Measurements from ENCODE around the gene ARHGEF17. TPM values are rescaled to one million over a fixed set of nuclear protein-coding genes. Genes with fewer than 3 reads are reported as not detected.

Gene ARHGEF17
- total and polyA plus RNA-seq, 2 experiments from 2014 or later, result 30.2 to 35.6 TPM

DNA sequence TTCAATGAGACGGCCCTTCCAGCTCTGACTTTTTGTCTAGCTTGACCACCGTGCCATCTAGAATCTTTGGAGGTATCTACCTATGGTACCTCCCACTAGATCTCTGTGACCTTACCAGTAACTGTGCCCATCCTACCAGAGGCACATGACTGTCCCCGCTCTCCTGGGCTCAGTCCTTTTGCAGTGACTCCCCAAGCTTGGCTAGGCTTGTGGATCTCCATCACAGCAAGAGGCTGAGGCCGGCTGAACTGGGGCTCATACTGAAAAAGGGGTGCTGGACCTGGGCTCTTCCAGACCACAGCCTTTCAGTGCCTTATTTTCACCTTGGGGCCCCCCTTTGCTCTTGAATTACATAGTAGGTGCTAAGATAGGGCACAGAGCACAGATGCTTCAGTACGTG is 95.5 kb downstream of the ARHGEF17 start:
- 94% methylated on average over 5 of the region's 5 CpGs for WGBS (ENCODE audit: low lambda C conversion rate, missing lambda C conversion rate)
- Histone ChIP-seq H2AFZ (no peak overlapping the region), H3K4me3 (no peak overlapping the region), H3K4me2 (no peak overlapping the region), H3K27ac (no peak overlapping the region), H4K20me1 (ENCODE audit: insufficient read depth, poor library complexity, severe bottlenecking) (no peaks in the 10 kb centered on the region), H3K36me3 (replicated peaks; ENCODE audit: insufficient read depth, low read depth) (no peaks in the 10 kb centered on the region), H3K9me2 (replicated peaks; ENCODE audit: insufficient read depth) (no peaks in the 10 kb centered on the region), H3K27me3 (no peaks in the 10 kb centered on the region), H3K79me2 (no peaks in the 10 kb centered on the region), H3K9me3 (ENCODE audit: low read depth) (no peaks in the 10 kb centered on the region), H3K4me1 (ENCODE audit: insufficient read depth) (no peaks in the 10 kb centered on the region)
- DNase-seq (ENCODE audit: low spot score), result no peak
- TF ChIP-seq EZH2phosphoT487 (IDR thresholded peaks at IDR 0.05; ENCODE audit: low read depth, severe bottlenecking, unreplicated experiment) (no peak), EZH2 (IDR thresholded peaks at IDR 0.05; ENCODE audit: borderline replicate concordance) (no peak)
- TF ChIP-seq, protein P1, sequence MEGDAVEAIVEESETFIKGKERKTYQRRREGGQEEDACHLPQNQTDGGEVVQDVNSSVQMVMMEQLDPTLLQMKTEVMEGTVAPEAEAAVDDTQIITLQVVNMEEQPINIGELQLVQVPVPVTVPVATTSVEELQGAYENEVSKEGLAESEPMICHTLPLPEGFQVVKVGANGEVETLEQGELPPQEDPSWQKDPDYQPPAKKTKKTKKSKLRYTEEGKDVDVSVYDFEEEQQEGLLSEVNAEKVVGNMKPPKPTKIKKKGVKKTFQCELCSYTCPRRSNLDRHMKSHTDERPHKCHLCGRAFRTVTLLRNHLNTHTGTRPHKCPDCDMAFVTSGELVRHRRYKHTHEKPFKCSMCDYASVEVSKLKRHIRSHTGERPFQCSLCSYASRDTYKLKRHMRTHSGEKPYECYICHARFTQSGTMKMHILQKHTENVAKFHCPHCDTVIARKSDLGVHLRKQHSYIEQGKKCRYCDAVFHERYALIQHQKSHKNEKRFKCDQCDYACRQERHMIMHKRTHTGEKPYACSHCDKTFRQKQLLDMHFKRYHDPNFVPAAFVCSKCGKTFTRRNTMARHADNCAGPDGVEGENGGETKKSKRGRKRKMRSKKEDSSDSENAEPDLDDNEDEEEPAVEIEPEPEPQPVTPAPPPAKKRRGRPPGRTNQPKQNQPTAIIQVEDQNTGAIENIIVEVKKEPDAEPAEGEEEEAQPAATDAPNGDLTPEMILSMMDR (IDR thresholded peaks at IDR 0.05; ENCODE audit: poor library complexity), result no peak

GRCh38 chr11:73404048-73404447 is 96.0 kb downstream of the ARHGEF17 start:
- Histone ChIP-seq H3K27ac (no peak overlapping the region), H3K27me3 (no peaks in the 10 kb centered on the region), H2AFZ (no peak overlapping the region), H3K36me3 (replicated peaks; ENCODE audit: insufficient read depth, low read depth) (no peaks in the 10 kb centered on the region), H3K4me2 (no peak overlapping the region), H3K9me3 (ENCODE audit: low read depth) (no peaks in the 10 kb centered on the region), H3K4me3 (no peak overlapping the region), H3K9me2 (replicated peaks; ENCODE audit: insufficient read depth) (no peaks in the 10 kb centered on the region), H3K79me2 (no peaks in the 10 kb centered on the region), H4K20me1 (ENCODE audit: insufficient read depth, poor library complexity, severe bottlenecking) (no peaks in the 10 kb centered on the region), H3K4me1 (ENCODE audit: insufficient read depth) (no peaks in the 10 kb centered on the region)
- TF ChIP-seq EZH2 (IDR thresholded peaks at IDR 0.05; ENCODE audit: borderline replicate concordance), result no peak
- TF ChIP-seq, protein P1 (IDR thresholded peaks at IDR 0.05; ENCODE audit: poor library complexity), result peak; percentile 61
- TF ChIP-seq EZH2phosphoT487 (IDR thresholded peaks at IDR 0.05; ENCODE audit: low read depth, severe bottlenecking, unreplicated experiment), result no peak
- WGBS (ENCODE audit: low lambda C conversion rate, missing lambda C conversion rate), result 70% methylated on average over 4 of the region's 4 CpGs
- peak; percentile 74 for DNase-seq (ENCODE audit: low spot score)

GRCh38 chr11:73404506-73405145 is 96.5 kb downstream of the ARHGEF17 start:
- WGBS (ENCODE audit: low lambda C conversion rate, missing lambda C conversion rate), result 98% methylated on average over 5 of the region's 5 CpGs
- Histone ChIP-seq H3K4me1 (ENCODE audit: insufficient read depth) (no peaks in the 10 kb centered on the region), H3K27ac (no peak overlapping the region)

More at GRCh38 chr11:73404506-73405145, 96.5 kb downstream of the ARHGEF17 start:
- TF ChIP-seq EZH2phosphoT487 (IDR thresholded peaks at IDR 0.05; ENCODE audit: low read depth, severe bottlenecking, unreplicated experiment), result no peak
- TF ChIP-seq, protein P1 (IDR thresholded peaks at IDR 0.05; ENCODE audit: poor library complexity), result no peak
- Histone ChIP-seq H3K4me2 (no peak overlapping the region), H3K4me3 (no peak overlapping the region), H3K79me2 (no peaks in the 10 kb centered on the region), H4K20me1 (ENCODE audit: insufficient read depth, poor library complexity, severe bottlenecking) (no peaks in the 10 kb centered on the region), H2AFZ (no peak overlapping the region), H3K36me3 (replicated peaks; ENCODE audit: insufficient read depth, low read depth) (no peaks in the 10 kb centered on the region), H3K9me2 (replicated peaks; ENCODE audit: insufficient read depth) (no peaks in the 10 kb centered on the region), H3K27me3 (no peaks in the 10 kb centered on the region), H3K9me3 (ENCODE audit: low read depth) (no peaks in the 10 kb centered on the region)
- DNase-seq (ENCODE audit: low spot score), result no peak
